Transverse colon (tissue), 4 donors: ENCODE results near the gene STRN3. TPM values are rescaled to one million over a fixed set of nuclear protein-coding genes. Genes with fewer than 3 reads are reported as not detected.

Experiments
- DNase-seq: peaks from one replicate; pipeline ENCODE4 v3.0.0-alpha.2; 2019
- H3K27ac ChIP-seq, 4 donors: fragments of 200-600 bp; sonication (generic); 2 replicates each; pipeline ENCODE4 v1.5.1; 2016 to 2018; ENCODE audit warnings: inconsistent platforms in 4 of 4
- H3K27me3 ChIP-seq: fragments of 200-600 bp; sonication (generic); 2 replicates; pipeline ENCODE4 v1.5.1; 2017; ENCODE audit warnings: inconsistent platforms
- H3K36me3 ChIP-seq, 4 donors: fragments of 200-600 bp; sonication (generic); 2 replicates each; pipeline ENCODE4 v1.5.1; 2017 to 2019; ENCODE audit warnings: inconsistent platforms in 4 of 4
- H3K4me1 ChIP-seq, 4 donors: fragments of 200-600 bp; sonication (generic); 2 replicates each; pipeline ENCODE4 v1.5.1; 2017 to 2020; ENCODE audit warnings: inconsistent platforms in 4 of 4
- H3K4me3 ChIP-seq, 4 donors: fragments of 200-600 bp; sonication (generic); 1 replicate in 1 of 4; 2 replicates in 3 of 4; pipeline versions ENCODE4 v1.5.1 to v1.6.1; 2017 to 2019; ENCODE audit warnings: inconsistent platforms in 4 of 4
- H3K9me3 ChIP-seq, 2 donors: fragments of 200-600 bp; sonication (generic); 2 replicates each; pipeline ENCODE4 v1.5.1; 2017 to 2019; ENCODE audit warnings: inconsistent platforms in 2 of 2
- CTCF ChIP-seq, 5 experiments: fragments of 200-600 bp in 3 of 5; fragments of 450-650 bp in 2 of 5; sonication (generic) in 3 of 5; IDR thresholded peaks; 1 replicate in 2 of 5; 2 replicates in 3 of 5; pipeline ENCODE4 v1.5.1; 2016 to 2017; ENCODE audit warnings: antibody characterized with exemption in 5 of 5, inconsistent platforms in 3 of 5, mild to moderate bottlenecking in 2 of 5, moderate library complexity in 1 of 5
- EP300 ChIP-seq: sonication (generic); formaldehyde crosslinking; IDR thresholded peaks from one replicate; pipeline ENCODE4 v1.6.1; 2017; ENCODE audit warnings: antibody characterized with exemption, low read depth
- POLR2A ChIP-seq: fragments of 450-650 bp; IDR thresholded peaks from one replicate; pipeline ENCODE4 v1.6.1; 2016; ENCODE audit warnings: antibody characterized with exemption, mild to moderate bottlenecking, moderate library complexity
- POLR2AphosphoS5 ChIP-seq, 3 donors: sonication (generic); formaldehyde crosslinking; IDR thresholded peaks; one replicate each; pipeline ENCODE4 v1.6.1; 2016; ENCODE audit warnings: antibody characterized with exemption in 3 of 3
- WGBS, 2 donors: methylation state at CpG; one replicate each; pipeline ENCODE4 v1.1.5; 2018; ENCODE audit warnings: low coverage in 1 of 2; 5-methylcytosine and 5-hydroxymethylcytosine counted together
- in situ Hi-C, 4 donors: fragments of 200-750 bp; cut with MboI; loops; one replicate each; pipeline versions ENCODE4 v1.15.0 to v1.15.1; 2017; ENCODE audit warnings: low sequenced_read_pairs in 3 of 4, low pct_ligation_motif_present in 1 of 4, low pct_unique_long_range_greater_than_20kb in 1 of 4
- intact Hi-C: fragments of 100-400 bp; cut with DNase I; formaldehyde crosslinking; loops from one replicate; pipeline ENCODE4 v1.15.1; 2023; ENCODE audit warnings: low total_unique reads
- total RNA-seq, 4 donors: library from RNA; depleted of rRNA; stranded (reverse); fragments of >200 nt; gene quantifications; one replicate each; pipeline ENCODE4 v1.1.0, GENCODE V29; 2016

The STRN3 gene
- total RNA-seq, 4 donors from 2014 or later, result 42.3 to 57.5 (median 51.5) TPM

GRCh38 chr14:31037709-31038221 is 11.6 kb upstream of the STRN3 start:
- TF ChIP-seq CTCF (IDR thresholded peaks at IDR 0.05) (no peak), POLR2A (no peak), EP300 (no peak), POLR2AphosphoS5 (IDR thresholded peaks at IDR 0.05) (no peak)
- Histone ChIP-seq H3K9me3 (no peaks in the 10 kb centered on the region), H3K27ac (peak overlapping the region in 1 of 4 donors; percentile 21), H3K4me3 (no peak overlapping the region), H3K36me3 (no peaks in the 10 kb centered on the region), H3K27me3 (no peaks in the 10 kb centered on the region), H3K4me1 (peaks cover 8 to 12% (median 9%) of the 10 kb centered on the region in 4 donors)
- intact Hi-C loops (no loop called here), in situ Hi-C loops (no loop called here)
- DNase-seq, result no peak
- WGBS, 2 donors, result 63 to 76% methylated on average over 1 of the region's 1 CpG

GRCh38 chr14:31036552-31036951 is 10.4 kb upstream of the STRN3 start:
- in situ Hi-C loops (no loop called here), intact Hi-C loops (no loop called here)
- no peak overlapping the region for H3K27ac ChIP-seq

GRCh38 chr14:31030469-31030868 is 4.3 kb upstream of the STRN3 start:
- H3K27ac ChIP-seq, result no peak overlapping the region
- H3K27me3 ChIP-seq, result no peaks in the 10 kb centered on the region
- intact Hi-C loops, result no loop called here
- H3K4me3 ChIP-seq, result no peak overlapping the region
- WGBS, 2 donors, result 95 to 100% methylated on average over 1 to 5 of the region's 5 CpGs
- H3K4me1 ChIP-seq, result peaks cover 8 to 25% (median 13%) of the 10 kb centered on the region in 4 donors
- no peaks in the 10 kb centered on the region for H3K36me3 ChIP-seq
- H3K9me3 ChIP-seq, result no peaks in the 10 kb centered on the region
- in situ Hi-C loops, result no loop called here
- no peak for TF ChIP-seq POLR2AphosphoS5 (IDR thresholded peaks at IDR 0.05)
- TF ChIP-seq POLR2A, result no peak
- TF ChIP-seq EP300, result no peak
- no peak for TF ChIP-seq CTCF (IDR thresholded peaks at IDR 0.05)
- no peak for DNase-seq

More at GRCh38 chr14:31036552-31036951, 10.4 kb upstream of the STRN3 start:
- Histone ChIP-seq H3K4me3 (no peak overlapping the region), H3K36me3 (no peaks in the 10 kb centered on the region), H3K27me3 (no peaks in the 10 kb centered on the region), H3K9me3 (no peaks in the 10 kb centered on the region), H3K4me1 (peaks cover 8 to 16% (median 9%) of the 10 kb centered on the region in 4 donors)
- WGBS, 2 donors, result 100% methylated on average over 4 of the region's 4 CpGs; no CpG with 5 or more reads in 1 of the 2 donors
- TF ChIP-seq CTCF (IDR thresholded peaks at IDR 0.05) (no peak), POLR2A (no peak), POLR2AphosphoS5 (IDR thresholded peaks at IDR 0.05) (no peak), EP300 (no peak)
- DNase-seq, result no peak

GRCh38 chr14:31029016-31029970 is 3.1 kb upstream of the STRN3 start:
- no peak for DNase-seq
- no peaks in the 10 kb centered on the region for H3K27me3 ChIP-seq
- peaks cover 8 to 31% (median 18%) of the 10 kb centered on the region in 4 donors for H3K4me1 ChIP-seq
- in situ Hi-C loops (no loop called here), intact Hi-C loops (no loop called here)
- TF ChIP-seq POLR2AphosphoS5 (IDR thresholded peaks at IDR 0.05) (no peak), CTCF (IDR thresholded peaks at IDR 0.05) (no peak), EP300 (no peak), POLR2A (no peak)
- 95 to 100% methylated on average over 2 to 3 of the region's 3 CpGs for WGBS, 2 donors
- no peaks in the 10 kb centered on the region for H3K9me3 ChIP-seq
- no peak overlapping the region for H3K4me3 ChIP-seq
- no peak overlapping the region for H3K27ac ChIP-seq
- no peaks in the 10 kb centered on the region for H3K36me3 ChIP-seq
